H1 (cell line): ENCODE data around the gene TBCEL. TPM values are rescaled to one million over a fixed set of nuclear protein-coding genes. Genes with fewer than 3 reads are reported as not detected.

Experiments used
- CTCF ChIA-PET: fragments of 300-600 bp; sonication (Branson Sonifier 250); formaldehyde crosslinking; loops from one replicate; lab custom pipeline; 2021; ENCODE audit not compliant: partially characterized antibody; lab: Charles Lee
- POLR2A ChIA-PET: fragments of 300-600 bp; sonication (Branson Sonifier 250); formaldehyde crosslinking; loops from one replicate; lab custom pipeline; 2021; ENCODE audit warnings: inconsistent platforms; ENCODE audit not compliant: partially characterized antibody; lab: Charles Lee
- DNase-seq, 2 experiments: peaks; one replicate each; pipeline versions ENCODE4 v3.0.0 to v3.0.0-alpha.2; 2010 to 2022; ENCODE audit warnings: low spot score in 2 of 2, low read depth in 1 of 2, mixed read lengths in 1 of 2
- FAIRE-seq: peaks from 2 replicates; lab custom pipeline; 2011; peaks lifted over from hg19 to GRCh38; lab: Jason Lieb, UNC
- H2AFZ ChIP-seq: 2 replicates; pipeline ENCODE4 v1.8.1; 2012; ENCODE audit warnings: low read length, inconsistent platforms
- H2AK5ac ChIP-seq: 2 replicates; pipeline ENCODE4 v1.6.1; 2013; ENCODE audit warnings: low read depth, low read length
- H2BK120ac ChIP-seq: replicated peaks from 2 replicates; pipeline ENCODE3; 2013; ENCODE audit warnings: low read depth, low read length, inconsistent platforms
- H2BK12ac ChIP-seq: 2 replicates; pipeline ENCODE4 v1.6.1; 2013; ENCODE audit warnings: low read depth, low read length
- H2BK15ac ChIP-seq: 2 replicates; pipeline ENCODE4 v1.6.1; 2013; ENCODE audit warnings: low read length
- H2BK20ac ChIP-seq: 2 replicates; pipeline ENCODE4 v1.6.1; 2013; ENCODE audit warnings: low read length
- H2BK5ac ChIP-seq: 2 replicates; pipeline ENCODE4 v1.6.1; 2013; ENCODE audit warnings: low read depth, low read length
- H3K14ac ChIP-seq: 2 replicates; pipeline ENCODE4 v1.6.1; 2013; ENCODE audit warnings: inconsistent platforms; ENCODE audit not compliant: insufficient read length
- H3K18ac ChIP-seq: 2 replicates; pipeline ENCODE4 v1.6.1; 2013; ENCODE audit warnings: low read length; ENCODE audit errors: extremely low read depth
- H3K23ac ChIP-seq: 2 replicates; pipeline ENCODE4 v1.6.1; 2013; ENCODE audit warnings: inconsistent platforms; ENCODE audit not compliant: insufficient read length
- H3K23me2 ChIP-seq: 2 replicates; pipeline ENCODE4 v1.6.1; 2013; ENCODE audit warnings: low read depth, low read length
- H3K27ac ChIP-seq: 2 replicates; pipeline ENCODE4 v1.6.1; 2011; ENCODE audit warnings: low read depth, low read length, inconsistent platforms
- H3K27me3 ChIP-seq, 4 experiments: replicated peaks in 1 of 4; 1 replicate in 1 of 4; 2 replicates in 3 of 4; pipeline versions ENCODE4 v1.6.1 to v1.8.1; 2011 to 2013; ENCODE audit warnings: low read length in 3 of 4, mild to moderate bottlenecking in 3 of 4, inconsistent platforms in 2 of 4, mixed read lengths in 2 of 4, moderate library complexity in 1 of 4; ENCODE audit not compliant: control insufficient read depth in 3 of 4, insufficient read depth in 3 of 4; ENCODE audit errors: extremely low read depth in 1 of 4
- H3K36me3 ChIP-seq, 4 experiments: 2 replicates each; pipeline versions ENCODE4 v1.6.1 to v1.8.1; 2011 to 2013; ENCODE audit warnings: mild to moderate bottlenecking in 4 of 4, low read length in 3 of 4, moderate library complexity in 2 of 4, control low read depth in 1 of 4, inconsistent platforms in 1 of 4; ENCODE audit not compliant: insufficient read depth in 4 of 4, control insufficient read depth in 2 of 4
- H3K4ac ChIP-seq: replicated peaks from 2 replicates; pipeline ENCODE3; 2013; ENCODE audit warnings: low read length, low read depth, mixed read lengths, inconsistent platforms; ENCODE audit not compliant: insufficient read length
- H3K4me1 ChIP-seq, 4 experiments: replicated peaks in 1 of 4; 1 replicate in 1 of 4; 2 replicates in 3 of 4; pipeline versions ENCODE4 v1.6.1 to v1.8.1; 2011 to 2013; ENCODE audit warnings: low read length in 3 of 4, inconsistent platforms in 2 of 4, mixed read lengths in 1 of 4; ENCODE audit not compliant: insufficient read depth in 4 of 4, control insufficient read depth in 3 of 4
- H3K4me2 ChIP-seq, 2 experiments: 2 replicates each; pipeline versions ENCODE4 v1.6.1 to v1.8.1; 2011 to 2013; ENCODE audit warnings: low read depth in 2 of 2, low read length in 2 of 2, control low read depth in 1 of 2, inconsistent platforms in 1 of 2, mild to moderate bottlenecking in 1 of 2; ENCODE audit not compliant: insufficient read depth in 1 of 2
- H3K4me3 ChIP-seq, 4 experiments: fragments of 200-600, 300-600 bp in 1 of 4; sonication (generic), shearing (Covaris generic), sonication (Bioruptor Twin) in 1 of 4; 2 replicates each; pipeline versions ENCODE4 v1.5.1 to v1.8.1; 2011 to 2016; ENCODE audit warnings: low read length in 4 of 4, low read depth in 3 of 4, control low read depth in 2 of 4, inconsistent platforms in 2 of 4, mild to moderate bottlenecking in 2 of 4, mixed read lengths in 1 of 4, moderate library complexity in 1 of 4; ENCODE audit not compliant: insufficient read depth in 2 of 4; ENCODE audit errors: extremely low read depth in 1 of 4
- H3K56ac ChIP-seq: replicated peaks from 2 replicates; pipeline ENCODE3; 2013; ENCODE audit warnings: low read depth, mild to moderate bottlenecking, mixed read lengths, low read length, inconsistent platforms; ENCODE audit not compliant: insufficient read length
- H3K79me1 ChIP-seq: 2 replicates; pipeline ENCODE4 v1.6.1; 2013; ENCODE audit warnings: low read depth, low read length, control low read depth
- H3K79me2 ChIP-seq, 2 experiments: 2 replicates each; pipeline versions ENCODE4 v1.6.1 to v1.8.1; 2012 to 2013; ENCODE audit warnings: low read length in 2 of 2, mild to moderate bottlenecking in 2 of 2, inconsistent platforms in 1 of 2; ENCODE audit not compliant: insufficient read depth in 2 of 2, control insufficient read depth in 1 of 2
- H3K9ac ChIP-seq, 4 experiments: replicated peaks in 1 of 4; 1 replicate in 1 of 4; 2 replicates in 3 of 4; pipeline versions ENCODE4 v1.6.1 to v1.8.1; 2011 to 2013; ENCODE audit warnings: low read depth in 3 of 4, low read length in 3 of 4, control low read depth in 2 of 4, mild to moderate bottlenecking in 2 of 4, moderate library complexity in 2 of 4, inconsistent platforms in 1 of 4; ENCODE audit errors: extremely low read depth in 1 of 4
- H3K9me3 ChIP-seq, 2 experiments: 2 replicates each; pipeline versions ENCODE4 v1.6.1 to v1.8.1; 2012 to 2013; ENCODE audit warnings: mild to moderate bottlenecking in 2 of 2, moderate library complexity in 2 of 2, control low read depth in 1 of 2, inconsistent platforms in 1 of 2, low read depth in 1 of 2, low read length in 1 of 2, mixed read lengths in 1 of 2; ENCODE audit not compliant: insufficient read depth in 2 of 2
- H4K20me1 ChIP-seq, 2 experiments: replicated peaks in 1 of 2; 2 replicates each; pipeline versions ENCODE3 to v1.8.1; 2011 to 2013; ENCODE audit warnings: inconsistent platforms in 2 of 2, low read length in 2 of 2, mild to moderate bottlenecking in 1 of 2; ENCODE audit not compliant: insufficient read depth in 2 of 2, control insufficient read depth in 1 of 2
- H4K5ac ChIP-seq: 2 replicates; pipeline ENCODE4 v1.6.1; 2013; ENCODE audit warnings: low read length, low read depth, mixed read lengths, inconsistent platforms; ENCODE audit not compliant: insufficient read length
- H4K8ac ChIP-seq: 2 replicates; pipeline ENCODE4 v1.8.0; 2013; ENCODE audit warnings: mild to moderate bottlenecking, moderate library complexity, low read length, inconsistent platforms; ENCODE audit not compliant: insufficient read depth; ENCODE audit errors: extremely low read depth
- H4K91ac ChIP-seq: replicated peaks from 2 replicates; pipeline ENCODE3; 2013; ENCODE audit warnings: low read length, mixed read lengths, inconsistent platforms; ENCODE audit not compliant: insufficient read length
- CTCF ChIP-seq, 3 experiments: IDR thresholded peaks; 1 replicate in 2 of 3; 2 replicates in 1 of 3; pipeline versions ENCODE4 v1.5.1 to v1.6.1; 2011; ENCODE audit warnings: low read length in 3 of 3, mild to moderate bottlenecking in 3 of 3, inconsistent platforms in 2 of 3, low read depth in 1 of 3, moderate library complexity in 1 of 3; ENCODE audit not compliant: insufficient read depth in 1 of 3; ENCODE audit errors: control extremely low read depth in 1 of 3
- EGR1 ChIP-seq: IDR thresholded peaks from 2 replicates; pipeline ENCODE4 v1.6.1; 2011; ENCODE audit warnings: low read depth, low read length, borderline replicate concordance
- GTF2F1 ChIP-seq: IDR thresholded peaks from 2 replicates; pipeline ENCODE4 v1.6.1; 2012; ENCODE audit warnings: low read depth, low read length, improper control_type of control experiment, borderline replicate concordance
- POLR2A ChIP-seq, 2 experiments: IDR thresholded peaks; 1 replicate in 1 of 2; 2 replicates in 1 of 2; pipeline ENCODE4 v1.6.1; 2011; ENCODE audit warnings: low read depth in 2 of 2, low read length in 2 of 2, mild to moderate bottlenecking in 2 of 2; ENCODE audit errors: control extremely low read depth in 1 of 2
- POU5F1 ChIP-seq: IDR thresholded peaks from 2 replicates; pipeline ENCODE4 v1.6.1; 2011; ENCODE audit warnings: low read depth, mild to moderate bottlenecking, low read length, moderate library complexity
- RAD21 ChIP-seq, 2 experiments: IDR thresholded peaks in 1 of 2; conservative IDR thresholded peaks in 1 of 2; 2 replicates each; pipeline ENCODE4 v1.6.1; 2011; ENCODE audit warnings: low read depth in 2 of 2, low read length in 2 of 2, improper control_type of control experiment in 1 of 2, inconsistent platforms in 1 of 2, mild to moderate bottlenecking in 1 of 2, moderate library complexity in 1 of 2
- RFX5 ChIP-seq: IDR thresholded peaks from 2 replicates; pipeline ENCODE4 v1.6.1; 2011; ENCODE audit warnings: low read depth, low read length, improper control_type of control experiment, borderline replicate concordance
- RNF2 ChIP-seq: fragments of 200-900, 300-1000 bp; sonication (generic); IDR thresholded peaks from 2 replicates; pipeline ENCODE4 v1.7.1; 2016; ENCODE audit warnings: borderline replicate concordance, low read depth, mild to moderate bottlenecking, antibody characterized with exemption, low read length; ENCODE audit not compliant: poor library complexity, severe bottlenecking; ENCODE audit errors: missing control alignments
- RXRA ChIP-seq: IDR thresholded peaks from 2 replicates; pipeline ENCODE4 v1.6.1; 2011; ENCODE audit warnings: low read depth, mild to moderate bottlenecking, low read length, moderate library complexity; ENCODE audit not compliant: insufficient read depth
- SP1 ChIP-seq: IDR thresholded peaks from 2 replicates; pipeline ENCODE4 v1.6.1; 2011; ENCODE audit warnings: low read depth, low read length
- TAF7 ChIP-seq: optimal IDR thresholded peaks from 2 replicates; pipeline ENCODE3; 2011; ENCODE audit warnings: low read depth, mild to moderate bottlenecking, inconsistent platforms, low read length, moderate library complexity, borderline replicate concordance
- TCF12 ChIP-seq: IDR thresholded peaks from 2 replicates; pipeline ENCODE4 v1.6.1; 2011; ENCODE audit warnings: low read depth, mild to moderate bottlenecking, low read length
- WGBS, 2 experiments: shearing (Covaris generic) in 1 of 2; methylation state at CpG; one replicate each; pipeline versions ENCODE4 v1.1.6 to v1.1.7; 2013 to 2015; ENCODE audit warnings: low lambda C conversion rate in 2 of 2, mixed read lengths in 2 of 2, inconsistent platforms in 1 of 2, low coverage in 1 of 2, missing lambda C conversion rate in 1 of 2; ENCODE audit not compliant: insufficient replicate concordance in 2 of 2, insufficient coverage in 1 of 2, insufficient read length in 1 of 2; ENCODE audit errors: extremely low coverage in 1 of 2, missing lambda C conversion rate in 1 of 2; 5-methylcytosine and 5-hydroxymethylcytosine counted together
- polyA plus RNA-seq, 7 experiments: library from polyadenylated mRNA; depleted of rRNA in 3 of 7; stranded (reverse) in 5 of 7; unstranded in 2 of 7; fragments of >200 nt in 5 of 7; fragments of 200-250 nt in 2 of 7; gene quantifications; 1 replicate in 5 of 7; 2 replicates in 1 of 7; 4 replicates in 1 of 7; pipeline versions ENCODE4 v1.2.1 to v1.2.3, GENCODE V29; 2011 to 2013; ENCODE audit warnings: missing spikeins in 2 of 7, mixed read lengths in 2 of 7
- total RNA-seq: library from RNA; stranded (reverse); fragmentation: NEBNext Ultra II Directional; extraction: Animal tissue kit (Norgen Biotek cat#: 25700); gene quantifications from 2 replicates; pipeline ENCODE4 v1.2.1, GENCODE V29; 2021

TBCEL gene
- total and polyA plus RNA-seq, 2 of the 8 experiments (the other 6 are each of a cell fraction or from before 2014, with no cell fraction given): 3.9 to 16.0 TPM

DNA sequence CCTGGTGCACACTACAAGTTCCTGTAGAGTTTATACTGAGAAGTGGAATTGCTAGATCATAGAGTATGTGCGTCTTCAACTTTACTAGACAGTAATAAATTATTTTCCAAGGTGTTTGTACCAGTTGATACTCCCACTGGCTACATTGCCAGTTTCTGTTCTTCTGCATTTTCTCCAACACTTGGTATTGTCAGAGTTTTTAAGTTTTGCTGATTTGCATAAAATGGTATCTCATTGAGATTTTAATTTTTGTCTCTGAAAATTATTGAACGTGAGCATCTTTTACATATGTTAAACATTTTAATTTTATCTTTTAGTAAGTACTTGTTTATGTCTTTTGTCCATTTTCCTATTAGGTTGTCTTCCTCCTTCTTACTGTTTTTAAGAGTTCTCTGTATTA lies 7.3 kb downstream of the TBCEL start:
- Histone ChIP-seq H3K9me3 (no peaks in the 10 kb centered on the region), H4K20me1 (peaks cover 2 to 3% of the 10 kb centered on the region in 2 experiments), H3K36me3 (no peaks in the 10 kb centered on the region; a peak in 1 of 8 replicates), H3K4me3 (no peak overlapping the region), H3K14ac (no peak overlapping the region), H4K8ac (no peak overlapping the region), H3K4me1 (no peaks in the 10 kb centered on the region; a peak in 2 of 7 replicates), H2BK15ac (no peak overlapping the region), H3K4me2 (no peak overlapping the region), H3K4ac (no peak overlapping the region), H4K5ac (no peak overlapping the region), H2AK5ac (no peak overlapping the region), H3K23me2 (no peaks in the 10 kb centered on the region), H3K79me1 (no peaks in the 10 kb centered on the region), H3K79me2 (peaks cover 0 to 86% of the 10 kb centered on the region in 2 experiments; a peak in 3 of 4 replicates), H2BK20ac (no peak overlapping the region), H3K9ac (no peak overlapping the region), H2BK12ac (no peak overlapping the region), H2BK120ac (no peak overlapping the region), H4K91ac (no peak overlapping the region), H3K56ac (no peak overlapping the region), H3K23ac (no peak overlapping the region), H3K27ac (no peak overlapping the region), H2AFZ (no peak overlapping the region), H3K27me3 (no peaks in the 10 kb centered on the region), H2BK5ac (no peak overlapping the region), H3K18ac (no peak overlapping the region)
- no peak for DNase-seq
- POLR2A ChIA-PET: no interaction called here
- 84% methylated on average over 2 of the region's 2 CpGs; no CpG with 5 or more reads in 1 of the 2 experiments for WGBS, 2 experiments
- CTCF ChIA-PET: no interaction called here
- peak; percentile 7 for FAIRE-seq
- TF ChIP-seq SP1 (no peak), RFX5 (no peak), RNF2 (no peak), TCF12 (no peak), CTCF (IDR thresholded peaks at IDR 0.05; ENCODE audit: control extremely low read depth in 1 of 3, insufficient read depth in 1 of 3, low read depth in 1 of 3, low read length in 3 of 3) (no peak), RXRA (no peak), EGR1 (no peak), RAD21 (IDR thresholded peaks at IDR 0.05 in 1 of 2, conservative IDR thresholded peaks at IDR 0.05 in 1 of 2; ENCODE audit: low read depth in 2 of 2, low read length in 2 of 2) (no peak), TAF7 (no peak), GTF2F1 (no peak), POLR2A (IDR thresholded peaks at IDR 0.05; ENCODE audit: control extremely low read depth in 1 of 2, low read depth in 2 of 2, low read length in 2 of 2) (no peak), POU5F1 (no peak)
